Brain microvascular endothelial cell (primary cell): ENCODE data around the gene EML1.

ENCODE experiments used
- DNase-seq: peaks from one replicate; pipeline ENCODE4 v3.0.0-alpha.2; 2020
- H3K27ac ChIP-seq: fragments of 250-450 bp; sonication (Bioruptor Pico); 2 replicates; pipeline ENCODE4 v1.5.1; 2020; ENCODE audit warnings: mild to moderate bottlenecking, moderate library complexity
- H3K27me3 ChIP-seq: fragments of 250-450 bp; sonication (Bioruptor Pico); replicated peaks from 2 replicates; pipeline ENCODE4 v1.5.1; 2020; ENCODE audit warnings: mild to moderate bottlenecking
- H3K36me3 ChIP-seq: fragments of 250-450 bp; sonication (Bioruptor Pico); replicated peaks from 2 replicates; pipeline ENCODE4 v1.5.1; 2020; ENCODE audit warnings: mild to moderate bottlenecking
- H3K4me3 ChIP-seq: 2 replicates; pipeline ENCODE4 v1.5.1; 2011; ENCODE audit warnings: low read depth, mild to moderate bottlenecking, control low read depth, low read length, moderate library complexity
- CTCF ChIP-seq: IDR thresholded peaks from 2 replicates; pipeline ENCODE4 v1.5.1; 2011; ENCODE audit warnings: low read depth, mild to moderate bottlenecking, moderate library complexity, low read length, control low read depth, inconsistent platforms; ENCODE audit errors: missing control alignments
- in situ Hi-C: cut with HindIII; loops from 2 replicates; pipeline ENCODE4 v1.10.0; 2017; ENCODE audit warnings: low sequenced_read_pairs, low pct_ligation_motif_present

The EML1 gene

GRCh38 chr14:99991331-99991730 is 198.1 kb downstream of the EML1 start:
- in situ Hi-C loops: no loop called here
- H3K27me3 ChIP-seq: no peaks in the 10 kb centered on the region
- TF ChIP-seq CTCF: no peak
- no peak for DNase-seq
- H3K27ac ChIP-seq: no peak overlapping the region
- H3K36me3 ChIP-seq: no peaks in the 10 kb centered on the region
- H3K4me3 ChIP-seq: no peak overlapping the region
